Measurements from ENCODE around the gene VSNL1. TPM values are rescaled to one million over a fixed set of nuclear protein-coding genes. Genes with fewer than 3 reads are reported as not detected.

VSNL1 gene
- total RNA-seq, 1 experiment from 2014 or later: 9.9 TPM

- H3K56ac ChIP-seq (ENCODE audit: insufficient read length, low read depth, low read length): no peak overlapping the region
Measured at GRCh38 chr2:17608251-17608650, 67.8 kb downstream of the VSNL1 start.

More at GRCh38 chr2:17608251-17608650, 67.8 kb downstream of the VSNL1 start:
- Mint-ChIP-seq H3K4me1 (peaks cover 13 to 17% of the 10 kb centered on the region in 2 experiments), H3K4me3 (no peak overlapping the region), H3K27ac (no peak overlapping the region), H3K36me3 (ENCODE audit: insufficient read depth in 1 of 3, low read depth in 3 of 3) (peaks cover 3 to 11% (median 5%) of the 10 kb centered on the region in 3 experiments; a peak in 6 of 7 replicates), H3K27me3 (ENCODE audit: low read depth) (no peaks in the 10 kb centered on the region), H3K9me3 (no peaks in the 10 kb centered on the region)
- H2BK5ac ChIP-seq (ENCODE audit: insufficient read length, low read length): no peak overlapping the region
- no peak overlapping the region for H2BK20ac ChIP-seq (ENCODE audit: low read depth, low read length, poor library complexity, severe bottlenecking)
- DNase-seq: no peak
- no peak overlapping the region for H2BK120ac ChIP-seq (ENCODE audit: low read depth, low read length, poor library complexity, severe bottlenecking)
- no peak overlapping the region for H3K14ac ChIP-seq (ENCODE audit: insufficient read depth, low read length)
- peaks cover 4% of the 10 kb centered on the region; the same call in 1 of the 2 replicates for H3K4me1 ChIP-seq (ENCODE audit: insufficient read depth, low read length)
- no peaks in the 10 kb centered on the region for H3K9me3 ChIP-seq (ENCODE audit: control insufficient read depth, low read depth, low read length)
- H4K5ac ChIP-seq (ENCODE audit: insufficient read length, low read depth, low read length): no peak overlapping the region
- H3T11ph ChIP-seq (ENCODE audit: low read length): no peak overlapping the region
- no peak overlapping the region for H4K8ac ChIP-seq (replicated peaks; ENCODE audit: insufficient read length, low read depth, low read length)
- no peak overlapping the region for H3K27ac ChIP-seq (ENCODE audit: insufficient read length, low read depth, low read length)
- no peak for TF ChIP-seq CTCF (conservative IDR thresholded peaks at IDR 0.05)
- no CpG with 5 or more reads among the region's 4 CpGs for WGBS (ENCODE audit: extremely low coverage, insufficient read length, low lambda C conversion rate)
- no peaks in the 10 kb centered on the region for H3K79me1 ChIP-seq (ENCODE audit: insufficient read depth, low read depth, low read length, poor library complexity, severe bottlenecking)
- H2BK15ac ChIP-seq (ENCODE audit: low read depth, low read length): no peak overlapping the region
- no peak overlapping the region for H3K9ac ChIP-seq (ENCODE audit: extremely low read depth, insufficient read length, low read length)
- no peak overlapping the region for H2AFZ ChIP-seq (ENCODE audit: low read length)
- H4K91ac ChIP-seq (ENCODE audit: insufficient read length, low read depth, low read length): no peak overlapping the region
- no peaks in the 10 kb centered on the region for H3K23me2 ChIP-seq (ENCODE audit: insufficient read length, low read depth, low read length, poor library complexity, severe bottlenecking)
- no peaks in the 10 kb centered on the region for H3K79me2 ChIP-seq (ENCODE audit: insufficient read depth, low read length)
- H3K4me2 ChIP-seq (ENCODE audit: insufficient read depth, insufficient read length, low read length): no peak overlapping the region
- no peak overlapping the region for H2AK5ac ChIP-seq (ENCODE audit: insufficient read length, low read length)
- H3K27me3 ChIP-seq (ENCODE audit: insufficient read depth, low read length): no peaks in the 10 kb centered on the region
- H2BK12ac ChIP-seq (ENCODE audit: insufficient read length, low read depth, low read length): no peak overlapping the region
- H3K4ac ChIP-seq (ENCODE audit: low read depth, low read length): no peak overlapping the region
- no peaks in the 10 kb centered on the region for H4K20me1 ChIP-seq (ENCODE audit: control insufficient read depth, insufficient read depth, insufficient read length)
- no peak overlapping the region for H3K18ac ChIP-seq (ENCODE audit: insufficient read length, low read depth, low read length)
- no peak overlapping the region for H3K23ac ChIP-seq (ENCODE audit: insufficient read length, low read depth, low read length)
